ENCODE results near the gene OAS3. TPM values are rescaled to one million over a fixed set of nuclear protein-coding genes. Genes with fewer than 3 reads are reported as not detected.
"Not testable (repeated sequence)": the region's sequence is repeated elsewhere in the genome, so short reads cannot be mapped to it uniquely, and the experiment has no call there.

The OAS3 gene
- total RNA-seq, 1 donor from 2014 or later, result 27.2 TPM

GRCh38 chr12:112924986-112925385, 13.3 kb upstream of the OAS3 start:
- Mint-ChIP-seq H3K36me3 (ENCODE audit: low read depth) (peaks cover 40% of the 10 kb centered on the region), H3K4me3 (peak overlapping the region; percentile 28), H3K9me3 (no peaks in the 10 kb centered on the region), H3K27ac (peak overlapping the region; percentile 73), H3K27me3 (no peaks in the 10 kb centered on the region), H3K4me1 (peaks cover 46% of the 10 kb centered on the region)
- intact Hi-C loops (cut with micrococcal nuclease), result loop anchor here (2.0 kb wide), 1 partner anchor 18 kb away; the partner anchor contains the start of gene OAS1
- TF ChIP-seq CTCF (IDR thresholded peaks at IDR 0.05), result no peak
- POLR2A ChIA-PET, result interaction anchor here (0.8 to 3.1 kb wide), 3 partner anchors 17 to 299 kb away, joined by 3 to 16 read pairs (median 10); partner anchors contain the start of genes OAS1 and OAS2
- ATAC-seq (ENCODE audit: low read depth) (peak; percentile 64), DNase-seq (no peak)
- CTCF ChIA-PET, result interaction anchor here (1.2 to 1.4 kb wide), 3 partner anchors 24 to 124 kb away, joined by 4 to 5 read pairs (median 4); no protein-coding TSS in a partner anchor

- Mint-ChIP-seq H3K27ac (peak overlapping the region; percentile 88), H3K36me3 (ENCODE audit: low read depth) (peaks cover 28% of the 10 kb centered on the region), H3K4me3 (peak overlapping the region; percentile 67), H3K4me1 (peaks cover 46% of the 10 kb centered on the region)
- CTCF ChIA-PET, H3K27me3 Mint-ChIP-seq, DNase-seq, H3K9me3 Mint-ChIP-seq: not testable (repeated sequence)
- intact Hi-C loops (cut with micrococcal nuclease), result loop anchor here (1.0 kb wide), 1 partner anchor 12 kb away; the partner anchor contains the start of gene OAS3
- ATAC-seq (ENCODE audit: low read depth), result peak; percentile 11
- POLR2A ChIA-PET, result interaction anchor here (1.1 to 3.1 kb wide), 3 partner anchors 12 to 52 kb away, joined by 3 to 16 read pairs (median 10); partner anchors contain the start of genes OAS1, OAS2 and OAS3
Measured at GRCh38 chr12:112926416-112927033, 11.7 kb upstream of the OAS3 start.

- Mint-ChIP-seq H3K9me3 (no peaks in the 10 kb centered on the region), H3K27me3 (no peaks in the 10 kb centered on the region), H3K4me1 (peaks cover 46% of the 10 kb centered on the region), H3K4me3 (no peak overlapping the region), H3K27ac (peak overlapping the region; percentile 56), H3K36me3 (ENCODE audit: low read depth) (peaks cover 19% of the 10 kb centered on the region)
- intact Hi-C loops (cut with micrococcal nuclease), result loop anchor here (1.0 kb wide), 1 partner anchor 11 kb away; the partner anchor contains the start of gene OAS3
- ChIA-PET POLR2A (interaction anchor here (1.0 to 1.2 kb wide), 2 partner anchors 20 to 21 kb away, joined by 3 to 4 read pairs; partner anchors contain the start of gene OAS1), CTCF (no interaction called here)
- no peak for TF ChIP-seq CTCF (IDR thresholded peaks at IDR 0.05)
- no peak for DNase-seq
- no peak for ATAC-seq (ENCODE audit: low read depth)
Measured at GRCh38 chr12:112927475-112927874, 10.8 kb upstream of the OAS3 start.

- TF ChIP-seq CTCF (IDR thresholded peaks at IDR 0.05), result no peak
- intact Hi-C loops (cut with micrococcal nuclease), result loop anchor here (1.0 kb wide), 1 partner anchor 10 kb away; the partner anchor contains the start of gene OAS3
- ATAC-seq (ENCODE audit: low read depth) (no peak), DNase-seq (no peak)
- ChIA-PET CTCF (no interaction called here), POLR2A (interaction anchor here (1.0 to 1.2 kb wide), 2 partner anchors 20 to 22 kb away, joined by 3 to 4 read pairs; partner anchors contain the start of gene OAS1)
- H3K36me3 Mint-ChIP-seq (ENCODE audit: low read depth), result peaks cover 15% of the 10 kb centered on the region
- H3K9me3 Mint-ChIP-seq, result no peaks in the 10 kb centered on the region
- no peaks in the 10 kb centered on the region for H3K27me3 Mint-ChIP-seq
- no peak overlapping the region for H3K4me3 Mint-ChIP-seq
- H3K27ac Mint-ChIP-seq, result no peak overlapping the region
- H3K4me1 Mint-ChIP-seq, result peaks cover 46% of the 10 kb centered on the region
Measured at GRCh38 chr12:112927925-112928324, 10.3 kb upstream of the OAS3 start.

- no peak for TF ChIP-seq CTCF (IDR thresholded peaks at IDR 0.05)
- POLR2A ChIA-PET, result no interaction called here
- DNase-seq (no peak), ATAC-seq (ENCODE audit: low read depth) (no peak)
- Mint-ChIP-seq H3K27me3 (no peaks in the 10 kb centered on the region), H3K9me3 (no peaks in the 10 kb centered on the region), H3K4me3 (no peak overlapping the region), H3K4me1 (peaks cover 38% of the 10 kb centered on the region), H3K36me3 (ENCODE audit: low read depth) (peaks cover 7% of the 10 kb centered on the region), H3K27ac (no peak overlapping the region)
- CTCF ChIA-PET, result interaction anchor here (1.1 kb wide), 1 partner anchor 64 kb away, joined by 4 read pairs; no protein-coding TSS in a partner anchor
- intact Hi-C loops (cut with micrococcal nuclease), result no loop called here
Measured at GRCh38 chr12:112928978-112929377, 9.3 kb upstream of the OAS3 start.

Data from activated B cell treated with CpG ODN at 0.5 μM for 24 hours (primary cell).